GM19463 (cell line): ENCODE data around the gene DHX15.

ENCODE experiments used
- ATAC-seq: cut with Tn5 transposase; IDR thresholded peaks from one replicate; pipeline ENCODE4 v1.9.1; 2021; ENCODE audit warnings: mild to moderate bottlenecking, moderate library complexity; ENCODE audit not compliant: unreplicated experiment

The DHX15 gene

GRCh38 chr4:24583451-24584210, 723 bp downstream of the DHX15 start:
- ATAC-seq = peak; percentile 19

GRCh38 chr4:24582235-24582832, 2.0 kb downstream of the DHX15 start:
- no peak for ATAC-seq

- no peak for ATAC-seq
Measured at GRCh38 chr4:24578364-24578763, 6.0 kb downstream of the DHX15 start.

- ATAC-seq = no peak
Measured at GRCh38 chr4:24576276-24576675, 8.1 kb downstream of the DHX15 start.

- ATAC-seq = no peak
Measured at GRCh38 chr4:24574236-24574635, 10.1 kb downstream of the DHX15 start.

- ATAC-seq = no peak
Measured at GRCh38 chr4:24573582-24573981, 10.8 kb downstream of the DHX15 start.

- ATAC-seq = peak; percentile 32
Measured at GRCh38 chr4:24570574-24571236, 13.6 kb downstream of the DHX15 start.

- ATAC-seq = peak; percentile 46
Measured at GRCh38 chr4:24570172-24570571, 14.2 kb downstream of the DHX15 start.

GRCh38 chr4:24569662-24570061, 14.7 kb downstream of the DHX15 start:
- ATAC-seq = no peak

- no peak for ATAC-seq
Measured at GRCh38 chr4:24568425-24568824, 15.9 kb downstream of the DHX15 start.

- no peak for ATAC-seq
Measured at GRCh38 chr4:24565054-24565453, 19.3 kb downstream of the DHX15 start.

- ATAC-seq = no peak
Measured at GRCh38 chr4:24564488-24564887, 19.9 kb downstream of the DHX15 start.

GRCh38 chr4:24561438-24562139, 22.8 kb downstream of the DHX15 start:
- no peak for ATAC-seq

- no peak for ATAC-seq
Measured at GRCh38 chr4:24560868-24561368, 23.4 kb downstream of the DHX15 start.

GRCh38 chr4:24559889-24560288, 24.5 kb downstream of the DHX15 start:
- no peak for ATAC-seq

- no peak for ATAC-seq
Measured at GRCh38 chr4:24559032-24559821, 25.1 kb downstream of the DHX15 start.

- no peak for ATAC-seq
Measured at GRCh38 chr4:24557026-24558025, 27.0 kb downstream of the DHX15 start.

- ATAC-seq = no peak
Measured at GRCh38 chr4:24551492-24552289, 32.7 kb downstream of the DHX15 start.
